Measurements from ENCODE around the gene VDAC2. TPM values are rescaled to one million over a fixed set of nuclear protein-coding genes. Genes with fewer than 3 reads are reported as not detected.

VDAC2 gene
- polyA plus RNA-seq, 1 donor from 2014 or later, result 291 TPM

GRCh38 chr10:75176736-75177135 lies 33.9 kb upstream of the VDAC2 start:
- TF ChIP-seq POLR2AphosphoS5 (IDR thresholded peaks at IDR 0.05), result no peak
- no peak for TF ChIP-seq MXI1 (conservative IDR thresholded peaks at IDR 0.05; ENCODE audit: poor library complexity, severe bottlenecking)
- no peak for TF ChIP-seq CTCF (IDR thresholded peaks at IDR 0.05; ENCODE audit: poor library complexity, severe bottlenecking)
- no peak for TF ChIP-seq SMC3 (conservative IDR thresholded peaks at IDR 0.05; ENCODE audit: poor library complexity)
- no peak for TF ChIP-seq TAF1 (IDR thresholded peaks at IDR 0.05; ENCODE audit: low read depth)
- no peak for TF ChIP-seq EZH2 (IDR thresholded peaks at IDR 0.05; ENCODE audit: borderline replicate concordance, insufficient read depth, low read length, poor library complexity, severe bottlenecking)
- TF ChIP-seq EP300 (conservative IDR thresholded peaks at IDR 0.05; ENCODE audit: poor library complexity, severe bottlenecking), result no peak
- Histone ChIP-seq H3K9me2 (ENCODE audit: insufficient read depth, low read length) (no peaks in the 10 kb centered on the region), H3F3A (ENCODE audit: insufficient read depth, low read length, poor library complexity, severe bottlenecking) (no peaks in the 10 kb centered on the region), H3K36me3 (ENCODE audit: insufficient read depth, low read length) (no peaks in the 10 kb centered on the region), H3K27ac (ENCODE audit: low read length) (no peak overlapping the region), H3K79me2 (replicated peaks; ENCODE audit: insufficient read depth, low read length) (no peaks in the 10 kb centered on the region), H3K4me3 (ENCODE audit: low read length) (no peak overlapping the region), H3K4me2 (ENCODE audit: low read length) (no peak overlapping the region), H3K27me3 (ENCODE audit: insufficient read depth, low read depth, low read length) (no peaks in the 10 kb centered on the region), H2AFZ (ENCODE audit: low read depth, low read length) (no peak overlapping the region), H3K9me3 (ENCODE audit: low read length) (no peaks in the 10 kb centered on the region), H3K9ac (ENCODE audit: low read length) (no peak overlapping the region), H4K20me1 (ENCODE audit: insufficient read depth) (no peaks in the 10 kb centered on the region)

- TF ChIP-seq EP300 (conservative IDR thresholded peaks at IDR 0.05; ENCODE audit: poor library complexity, severe bottlenecking) (no peak), POLR2AphosphoS5 (IDR thresholded peaks at IDR 0.05) (no peak), CTCF (IDR thresholded peaks at IDR 0.05; ENCODE audit: poor library complexity, severe bottlenecking) (no peak), TAF1 (IDR thresholded peaks at IDR 0.05; ENCODE audit: low read depth) (no peak), SMC3 (conservative IDR thresholded peaks at IDR 0.05; ENCODE audit: poor library complexity) (no peak), MXI1 (conservative IDR thresholded peaks at IDR 0.05; ENCODE audit: poor library complexity, severe bottlenecking) (no peak), REST (IDR thresholded peaks at IDR 0.05; ENCODE audit: borderline replicate concordance) (no peak), RAD21 (conservative IDR thresholded peaks at IDR 0.05) (no peak), EZH2 (IDR thresholded peaks at IDR 0.05; ENCODE audit: borderline replicate concordance, insufficient read depth, low read length, poor library complexity, severe bottlenecking) (no peak)
- Histone ChIP-seq H3K4me3 (ENCODE audit: low read length) (no peak overlapping the region), H3K27me3 (ENCODE audit: insufficient read depth, low read depth, low read length) (no peaks in the 10 kb centered on the region), H3K4me2 (ENCODE audit: low read length) (no peak overlapping the region), H4K20me1 (ENCODE audit: insufficient read depth) (no peaks in the 10 kb centered on the region), H3F3A (ENCODE audit: insufficient read depth, low read length, poor library complexity, severe bottlenecking) (no peaks in the 10 kb centered on the region), H3K27ac (ENCODE audit: low read length) (no peak overlapping the region), H3K36me3 (ENCODE audit: insufficient read depth, low read length) (no peaks in the 10 kb centered on the region), H3K79me2 (replicated peaks; ENCODE audit: insufficient read depth, low read length) (no peaks in the 10 kb centered on the region), H3K9ac (ENCODE audit: low read length) (no peak overlapping the region), H2AFZ (ENCODE audit: low read depth, low read length) (no peak overlapping the region), H3K9me2 (ENCODE audit: insufficient read depth, low read length) (no peaks in the 10 kb centered on the region), H3K9me3 (ENCODE audit: low read length) (no peaks in the 10 kb centered on the region)
These were observed 30.9 kb upstream of the VDAC2 start for GRCh38 chr10:75179657-75180177.

Data from neural cell (in vitro differentiated cells).